HG03060 (cell line): ENCODE measurements around the gene KIAA0930.

Experiments used
- ATAC-seq: cut with Tn5 transposase; IDR thresholded peaks from one replicate; pipeline ENCODE4 v1.9.1; 2021; ENCODE audit warnings: low read depth, moderate number of reproducible peaks; ENCODE audit not compliant: unreplicated experiment

KIAA0930 gene

GRCh38 chr22:45238957-45239680 lies 1.6 kb downstream of the KIAA0930 start:
- no peak for ATAC-seq

GRCh38 chr22:45238076-45238956 lies 2.4 kb downstream of the KIAA0930 start:
- ATAC-seq: no peak

- ATAC-seq: no peak
These were observed 3.4 kb downstream of the KIAA0930 start for GRCh38 chr22:45237065-45237990.

GRCh38 chr22:45235851-45236342 lies 4.8 kb downstream of the KIAA0930 start:
- ATAC-seq: no peak

GRCh38 chr22:45235101-45235777 lies 5.5 kb downstream of the KIAA0930 start:
- ATAC-seq: peak; percentile 53

- ATAC-seq: no peak
These were observed 6.9 kb downstream of the KIAA0930 start for GRCh38 chr22:45233827-45234226.

GRCh38 chr22:45233386-45233785 lies 7.3 kb downstream of the KIAA0930 start:
- ATAC-seq: no peak

GRCh38 chr22:45231293-45231692 lies 9.4 kb downstream of the KIAA0930 start:
- ATAC-seq: no peak

- no peak for ATAC-seq
These were observed 10.5 kb downstream of the KIAA0930 start for GRCh38 chr22:45230026-45230721.

- ATAC-seq: no peak
These were observed 11.5 kb downstream of the KIAA0930 start for GRCh38 chr22:45229181-45229580.

GRCh38 chr22:45228401-45228754 lies 12.3 kb downstream of the KIAA0930 start:
- ATAC-seq: no peak

- no peak for ATAC-seq
These were observed 12.9 kb downstream of the KIAA0930 start for GRCh38 chr22:45227645-45228400.

- ATAC-seq: no peak
These were observed 14.0 kb downstream of the KIAA0930 start for GRCh38 chr22:45226503-45227186.

- no peak for ATAC-seq
These were observed 14.8 kb downstream of the KIAA0930 start for GRCh38 chr22:45225732-45226502.

- ATAC-seq: no peak
These were observed 15.5 kb downstream of the KIAA0930 start for GRCh38 chr22:45224988-45225731.

GRCh38 chr22:45224331-45224730 lies 16.4 kb downstream of the KIAA0930 start:
- ATAC-seq: no peak
